SU-DHL-6 (cell line): ENCODE data around the gene CTAGE1.

ENCODE experiments used
- EZH2phosphoT487 ChIP-seq: fragments of 200-600 bp; sonication (generic), shearing (Covaris generic); conservative IDR thresholded peaks from 2 replicates; pipeline ENCODE4 v1.6.1; 2018; ENCODE audit warnings: mild to moderate bottlenecking, antibody characterized with exemption, low read length, moderate library complexity, mixed read lengths
- TF ChIP-seq, protein P1 (sequence below): fragments of 200-600 bp; sonication (generic); IDR thresholded peaks from one replicate; pipeline ENCODE4 v1.5.1; 2017; ENCODE audit warnings: antibody characterized with exemption, mild to moderate bottlenecking, low read length, moderate library complexity; ENCODE audit not compliant: insufficient read depth, poor library complexity, severe bottlenecking

DNA sequence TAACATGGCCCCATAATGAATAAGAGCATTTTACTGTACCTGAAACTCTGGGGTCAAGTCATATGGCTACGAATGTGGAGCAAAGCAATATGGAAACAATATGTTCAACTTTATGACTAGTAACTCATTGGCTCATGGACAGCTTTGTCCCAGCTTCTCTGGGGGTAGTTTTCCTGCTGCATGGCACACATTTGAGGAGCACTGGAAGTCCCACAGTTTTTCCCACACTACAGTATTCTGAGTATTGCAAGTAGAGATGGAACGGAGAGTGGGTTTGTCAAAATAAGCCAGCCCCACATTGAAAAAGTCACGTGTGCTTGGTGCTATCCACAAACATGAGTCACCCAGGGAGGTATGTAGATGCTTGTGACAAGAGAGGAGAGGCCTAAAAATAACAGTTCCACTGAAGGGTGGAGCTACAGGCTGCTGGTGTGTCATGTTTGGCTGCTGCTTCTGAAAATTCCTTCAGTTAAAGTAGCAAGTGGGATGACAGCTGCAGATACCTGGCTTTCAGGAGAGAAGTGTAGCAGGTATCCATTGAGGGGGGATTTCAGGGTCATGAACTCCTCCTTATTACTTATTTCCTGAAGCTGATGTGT lies 48.2 kb upstream of the CTAGE1 start:
- TF ChIP-seq, protein P1, sequence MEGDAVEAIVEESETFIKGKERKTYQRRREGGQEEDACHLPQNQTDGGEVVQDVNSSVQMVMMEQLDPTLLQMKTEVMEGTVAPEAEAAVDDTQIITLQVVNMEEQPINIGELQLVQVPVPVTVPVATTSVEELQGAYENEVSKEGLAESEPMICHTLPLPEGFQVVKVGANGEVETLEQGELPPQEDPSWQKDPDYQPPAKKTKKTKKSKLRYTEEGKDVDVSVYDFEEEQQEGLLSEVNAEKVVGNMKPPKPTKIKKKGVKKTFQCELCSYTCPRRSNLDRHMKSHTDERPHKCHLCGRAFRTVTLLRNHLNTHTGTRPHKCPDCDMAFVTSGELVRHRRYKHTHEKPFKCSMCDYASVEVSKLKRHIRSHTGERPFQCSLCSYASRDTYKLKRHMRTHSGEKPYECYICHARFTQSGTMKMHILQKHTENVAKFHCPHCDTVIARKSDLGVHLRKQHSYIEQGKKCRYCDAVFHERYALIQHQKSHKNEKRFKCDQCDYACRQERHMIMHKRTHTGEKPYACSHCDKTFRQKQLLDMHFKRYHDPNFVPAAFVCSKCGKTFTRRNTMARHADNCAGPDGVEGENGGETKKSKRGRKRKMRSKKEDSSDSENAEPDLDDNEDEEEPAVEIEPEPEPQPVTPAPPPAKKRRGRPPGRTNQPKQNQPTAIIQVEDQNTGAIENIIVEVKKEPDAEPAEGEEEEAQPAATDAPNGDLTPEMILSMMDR = no peak
- no peak for TF ChIP-seq EZH2phosphoT487
